Subcutaneous adipose tissue (tissue), 4 donors: ENCODE results near the gene FHAD1. TPM values are rescaled to one million over a fixed set of nuclear protein-coding genes. Genes with fewer than 3 reads are reported as not detected.

ENCODE experiments used
- CTCF ChIP-seq: fragments of 450-650 bp; IDR thresholded peaks from one replicate; pipeline ENCODE4 v1.5.1; 2016; ENCODE audit warnings: low read depth, mild to moderate bottlenecking, control low read depth, antibody characterized with exemption, moderate library complexity
- total RNA-seq, 4 donors: library from RNA; depleted of rRNA; stranded (reverse); fragments of >200 nt; gene quantifications; one replicate each; pipeline ENCODE4 v1.1.0, GENCODE V29; 2016

The FHAD1 gene
- total RNA-seq, 4 donors from 2014 or later, result 1.1 to 1.7 TPM; not detected in 2

DNA sequence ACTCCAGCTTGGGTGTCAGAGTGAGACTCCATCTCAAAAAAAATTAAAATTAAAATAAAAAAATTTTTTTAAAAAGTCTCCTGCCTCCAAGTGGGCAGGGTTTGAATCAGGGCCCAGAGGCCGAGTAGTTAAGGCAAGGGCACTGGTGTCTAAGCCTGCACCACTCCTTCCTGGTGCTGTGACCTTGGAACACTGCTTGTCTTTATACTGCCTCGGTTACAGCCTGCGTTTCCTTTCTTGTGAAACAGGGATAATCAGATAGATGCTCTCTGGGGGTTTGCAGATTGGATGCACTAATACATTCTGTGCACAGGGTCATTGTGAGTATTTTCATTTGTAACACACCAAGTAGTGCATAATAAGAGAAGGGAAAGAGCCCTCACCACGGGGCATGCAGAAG lies 104.3 kb downstream of the FHAD1 start:
- no peak for TF ChIP-seq CTCF

GRCh38 chr1:15352128-15352957 lies 105.3 kb downstream of the FHAD1 start:
- no peak for TF ChIP-seq CTCF

GRCh38 chr1:15353839-15354579 lies 107.0 kb downstream of the FHAD1 start:
- TF ChIP-seq CTCF, result no peak

DNA sequence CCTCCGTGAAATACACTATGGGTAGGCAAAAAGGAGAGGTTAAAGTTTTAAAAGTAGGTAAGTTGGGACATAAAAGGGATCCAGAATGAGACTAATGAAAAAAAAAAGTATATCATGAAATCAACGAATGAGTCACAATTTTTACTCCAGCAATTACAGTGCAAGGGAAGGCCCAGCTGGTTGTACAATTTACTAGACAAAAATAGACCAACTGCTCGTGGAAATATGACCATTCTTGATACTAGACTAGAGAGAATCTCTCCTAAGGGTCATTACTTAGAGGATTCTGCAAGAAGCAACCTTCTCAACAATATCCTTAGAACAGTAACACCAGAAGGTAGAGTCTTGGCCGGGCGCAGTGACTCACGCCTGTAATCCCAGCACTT lies 107.5 kb downstream of the FHAD1 start:
- no peak for TF ChIP-seq CTCF

DNA sequence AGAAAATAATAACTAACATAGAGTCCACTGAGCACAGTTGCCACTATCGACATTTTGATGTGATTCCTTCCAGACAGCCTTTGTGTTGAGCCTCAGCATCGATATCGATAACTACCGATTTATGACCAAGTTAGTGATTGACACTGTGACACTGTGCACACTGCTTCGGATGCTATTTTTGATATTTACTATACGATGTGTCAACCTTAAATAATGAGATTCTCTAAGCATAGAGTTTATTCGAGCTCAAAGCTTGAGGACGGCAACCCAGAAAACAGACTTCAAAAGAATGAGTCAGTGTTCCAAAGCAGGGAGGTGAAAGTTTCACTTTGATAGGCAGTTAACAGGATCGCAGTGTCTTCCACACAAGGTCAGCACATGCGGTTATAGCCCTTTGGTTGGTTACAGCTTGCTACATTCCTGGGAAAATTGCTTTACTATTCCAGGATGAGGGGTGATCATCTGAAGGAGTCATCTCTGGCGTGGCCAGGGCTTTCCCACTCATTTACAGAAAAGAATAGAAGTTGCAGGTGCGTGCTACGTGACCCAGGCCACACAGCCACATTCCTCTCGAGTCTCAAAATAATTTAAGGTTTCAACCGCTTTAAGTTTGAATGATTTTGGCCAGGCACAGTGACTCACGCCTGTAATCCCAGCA lies 109.1 kb downstream of the FHAD1 start:
- no peak for TF ChIP-seq CTCF

GRCh38 chr1:15357612-15358207 lies 110.7 kb downstream of the FHAD1 start:
- TF ChIP-seq CTCF, result no peak
